A204.1 (cell line): ENCODE measurements around the gene PLEKHG7.
"Not testable (repeated sequence)": the region's sequence is repeated elsewhere in the genome, so short reads cannot be mapped to it uniquely, and the experiment has no call there.

Experiments used
- FAIRE-seq: peaks from 2 replicates; lab custom pipeline; 2012; peaks lifted over from hg19 to GRCh38; lab: Jason Lieb, UNC

Gene PLEKHG7, protein sequence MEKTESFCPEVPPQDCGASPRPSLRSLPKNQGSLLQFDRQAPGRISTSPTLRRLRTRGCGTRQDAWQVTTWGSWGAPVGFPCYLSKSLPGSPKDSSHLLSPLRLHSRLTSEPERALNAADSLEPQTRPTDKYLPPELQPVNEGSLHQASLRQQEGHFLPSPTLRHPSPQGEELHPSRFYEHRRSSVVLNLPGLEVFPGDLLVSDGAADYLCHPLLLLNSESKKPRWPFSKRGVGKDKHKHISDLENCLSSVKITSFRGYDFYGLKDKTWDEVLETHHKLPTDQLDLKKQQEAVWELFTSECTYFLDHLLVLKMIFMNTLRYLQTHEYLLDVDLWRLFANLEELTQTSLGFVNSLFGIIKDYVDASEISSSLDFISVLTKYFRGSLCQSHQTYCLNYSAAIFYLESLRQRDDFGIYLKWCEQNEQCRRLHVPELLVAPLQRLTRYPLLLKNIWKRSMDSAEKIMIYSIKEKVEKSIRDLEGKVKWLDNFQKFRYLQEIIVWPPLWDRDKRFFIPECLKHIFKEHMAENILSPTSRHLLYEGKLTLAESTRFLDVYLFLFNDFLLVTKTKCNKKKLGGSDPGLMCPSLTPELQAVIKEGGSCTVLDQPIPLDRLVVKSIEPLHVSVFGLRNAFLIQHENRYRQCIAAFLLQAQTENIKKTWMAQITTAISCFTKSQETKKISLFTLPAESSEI

DNA sequence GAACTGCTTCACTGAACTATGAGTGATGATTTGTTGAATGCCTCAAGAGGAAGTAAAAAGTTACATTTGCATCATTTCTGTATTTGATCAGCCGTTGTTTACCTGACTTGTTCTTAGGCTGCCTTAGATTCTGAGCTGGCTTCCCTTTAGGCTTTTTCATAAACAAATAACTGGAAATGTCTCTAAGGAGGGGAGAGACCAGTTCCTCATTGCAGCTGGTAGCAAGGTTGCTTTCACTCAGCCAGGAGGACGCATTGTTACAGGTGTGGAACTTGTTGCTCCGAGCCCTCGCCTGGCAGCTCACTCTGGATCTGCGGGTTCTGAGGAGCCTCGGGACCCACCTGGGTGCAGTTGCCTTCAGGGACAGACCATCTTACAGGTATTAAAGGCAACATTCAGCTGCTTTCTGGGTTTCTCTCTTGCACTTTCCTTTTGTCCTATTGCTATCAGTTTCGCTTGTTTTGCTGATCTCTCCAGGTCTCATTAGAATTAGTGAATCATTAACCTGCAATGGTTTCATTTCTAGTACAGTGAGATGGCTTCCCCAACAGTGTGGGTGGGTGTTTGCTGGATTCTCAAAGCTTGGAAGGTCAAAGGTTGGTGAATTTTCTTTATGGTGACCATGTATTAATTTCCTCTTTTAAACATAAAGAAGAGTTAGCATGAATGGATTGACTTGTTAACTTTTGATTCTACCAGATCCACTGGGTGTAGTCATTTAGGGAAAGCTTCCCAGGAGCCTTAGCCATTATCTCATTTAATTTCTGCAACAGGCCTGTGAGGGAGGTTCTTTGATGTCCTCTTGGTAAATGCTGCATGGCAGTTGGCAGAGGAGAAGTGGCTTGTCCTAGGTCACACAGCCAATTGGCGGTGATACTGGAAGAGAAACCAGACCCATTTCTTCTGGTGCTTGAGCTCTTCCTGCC, at the start of gene PLEKHG7:
PLEKHG7 (plus strand) TSS at position 236 of the 926 bp plus-strand sequence. CDS start 3,643 bp downstream, outside the sequence.
- no peak for FAIRE-seq

DNA sequence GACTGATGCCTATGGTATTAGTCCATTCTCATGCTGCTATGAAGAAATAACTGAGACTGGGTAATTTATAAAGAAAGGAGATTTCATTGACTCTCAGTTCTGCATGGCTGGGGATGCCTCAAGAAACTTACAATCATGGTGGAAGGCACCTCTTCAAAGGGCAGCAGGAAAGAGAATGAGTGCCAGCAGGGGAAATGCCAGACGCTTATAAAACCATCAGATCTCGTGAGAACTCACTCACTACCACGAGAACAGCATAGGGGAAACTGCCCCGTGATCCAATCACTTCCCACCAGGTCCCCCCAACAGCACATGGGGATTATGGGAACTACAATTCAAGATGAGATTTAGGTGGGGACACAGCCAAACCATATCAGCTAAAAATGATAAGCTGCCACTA, 48.5 kb upstream of the PLEKHG7 start:
- FAIRE-seq: not testable (repeated sequence)

DNA sequence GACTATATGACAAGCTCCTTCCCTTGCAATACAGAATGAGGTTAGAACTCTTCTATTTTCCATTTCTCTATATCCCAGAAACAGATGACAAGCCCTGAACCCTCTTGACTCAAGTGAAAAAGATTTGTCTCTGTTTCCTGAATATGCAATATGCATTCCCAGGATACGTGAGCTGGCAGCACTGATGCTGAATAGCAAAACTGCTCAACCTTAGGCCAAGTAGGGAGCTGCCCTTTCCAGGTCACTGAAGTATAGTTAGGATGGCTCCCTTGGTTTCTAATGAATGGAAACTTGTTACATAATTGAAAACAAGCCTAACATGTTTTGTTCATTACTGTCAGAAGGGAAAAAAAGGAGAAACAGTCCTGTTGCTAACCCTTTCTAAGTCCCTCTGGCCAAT, 47.9 kb upstream of the PLEKHG7 start:
- FAIRE-seq: no peak

DNA sequence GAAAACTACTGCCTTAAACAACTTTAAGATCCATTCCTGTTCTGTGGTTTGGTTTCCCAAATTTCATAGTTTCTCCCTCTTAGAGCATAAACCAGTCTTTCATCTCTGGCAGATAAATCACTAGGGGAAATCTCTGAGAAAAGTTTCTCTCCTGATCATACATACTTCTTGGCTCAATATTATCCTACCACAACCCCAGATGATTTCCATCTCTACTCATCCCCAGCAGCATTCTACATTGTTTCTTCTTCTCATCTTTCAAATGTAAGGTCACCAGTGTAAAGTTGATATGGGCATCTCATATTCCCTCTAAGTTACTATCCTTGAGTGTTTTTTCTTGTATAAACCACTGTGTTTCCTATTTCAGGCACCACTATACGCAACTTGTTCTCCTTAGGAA, 45.9 kb upstream of the PLEKHG7 start:
- FAIRE-seq: no peak

DNA sequence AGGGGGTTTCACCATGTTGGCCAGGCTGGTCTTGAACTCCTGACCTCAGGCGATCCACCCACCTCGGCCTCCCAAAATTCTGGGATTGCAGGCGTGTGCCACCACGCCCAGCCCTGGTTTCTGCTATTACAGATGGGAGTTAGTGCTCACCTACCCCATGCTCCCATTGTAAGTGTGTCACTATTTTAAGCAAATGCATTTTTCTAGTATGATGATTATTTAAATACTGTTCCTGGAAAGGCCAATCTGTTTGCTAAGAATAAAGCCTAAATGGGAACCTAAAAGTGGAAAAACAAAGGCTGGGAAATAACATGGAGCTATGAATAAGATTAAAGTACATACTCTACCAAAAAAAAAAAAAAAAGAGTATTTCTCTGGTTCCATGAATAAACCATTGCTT, 45.0 kb upstream of the PLEKHG7 start:
- FAIRE-seq: no peak

DNA sequence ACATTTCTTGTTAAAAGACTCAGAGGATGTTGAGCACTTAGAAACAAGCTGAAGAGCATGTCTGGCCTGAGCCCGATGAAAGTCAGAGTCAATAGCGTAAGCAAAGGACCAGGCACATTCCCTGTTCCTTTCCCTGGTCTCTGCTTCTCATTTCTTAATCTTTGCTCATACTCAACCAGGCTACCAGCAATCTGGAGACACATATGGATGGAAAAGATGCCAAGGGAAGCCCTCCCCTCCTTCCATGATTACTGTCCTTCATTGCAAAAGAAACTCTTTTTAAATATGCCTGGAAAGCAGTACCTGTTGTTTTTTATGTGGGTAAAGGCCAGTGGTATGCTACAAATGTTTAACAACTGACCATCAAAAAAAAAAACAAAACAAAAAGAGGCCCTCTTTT, 44.2 kb upstream of the PLEKHG7 start:
- FAIRE-seq: no peak

DNA sequence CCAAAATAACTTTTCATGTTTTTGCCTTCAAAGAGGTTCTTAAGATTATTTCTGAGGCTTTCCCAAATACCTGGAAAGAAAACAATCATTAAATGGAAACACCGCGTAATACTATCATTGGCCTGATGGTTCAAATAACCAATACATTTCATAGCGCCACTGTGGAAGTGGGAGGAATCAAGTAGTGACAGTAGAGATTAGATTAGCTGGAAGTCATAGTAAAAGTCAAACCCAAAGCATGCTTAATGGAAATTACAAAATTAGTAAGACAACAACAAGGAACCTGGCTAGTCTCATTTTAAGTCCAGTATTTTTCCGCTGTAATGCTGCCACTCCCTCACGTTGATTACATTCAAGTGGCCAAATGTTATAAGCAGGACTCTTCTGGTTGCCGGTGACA, 41.5 kb upstream of the PLEKHG7 start:
- FAIRE-seq: no peak

DNA sequence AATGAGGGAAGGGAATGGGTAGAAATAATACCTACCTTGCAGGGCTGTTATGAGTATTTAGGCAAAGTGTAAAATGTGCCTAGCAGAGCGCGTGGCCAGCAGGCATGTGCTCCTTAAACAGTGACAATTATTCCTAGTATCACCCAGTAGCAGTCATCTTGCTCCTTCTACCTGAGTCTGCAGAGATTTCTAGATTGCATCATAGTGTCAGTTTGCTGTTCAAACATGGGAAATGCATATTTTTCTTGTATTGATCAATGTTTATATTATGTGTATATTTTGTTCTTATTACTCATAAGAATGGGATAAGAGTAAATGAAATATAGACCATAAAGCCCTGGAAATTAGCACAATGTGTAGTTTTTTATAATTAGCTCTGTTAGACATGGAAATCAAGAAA, 37.3 kb upstream of the PLEKHG7 start:
- no peak for FAIRE-seq

DNA sequence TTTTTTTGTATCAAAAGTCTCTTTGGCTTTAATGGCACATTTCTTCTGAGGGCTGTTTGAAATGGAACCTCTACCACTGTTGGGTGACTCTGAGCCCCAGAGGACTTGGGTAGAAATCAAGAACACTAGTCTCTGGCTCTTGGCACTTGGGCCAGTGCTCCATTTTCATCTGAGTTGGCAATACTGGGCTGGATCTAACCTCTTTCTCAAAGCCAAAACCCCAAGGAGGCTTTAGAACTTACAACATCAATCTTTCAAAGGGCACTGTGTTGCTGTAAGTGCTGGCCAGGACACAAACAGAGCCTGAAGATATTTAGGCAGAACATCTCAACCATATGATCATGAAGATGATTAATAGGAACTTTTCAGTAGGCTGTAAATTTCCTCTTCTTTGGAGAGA, 34.0 kb upstream of the PLEKHG7 start:
- no peak for FAIRE-seq

DNA sequence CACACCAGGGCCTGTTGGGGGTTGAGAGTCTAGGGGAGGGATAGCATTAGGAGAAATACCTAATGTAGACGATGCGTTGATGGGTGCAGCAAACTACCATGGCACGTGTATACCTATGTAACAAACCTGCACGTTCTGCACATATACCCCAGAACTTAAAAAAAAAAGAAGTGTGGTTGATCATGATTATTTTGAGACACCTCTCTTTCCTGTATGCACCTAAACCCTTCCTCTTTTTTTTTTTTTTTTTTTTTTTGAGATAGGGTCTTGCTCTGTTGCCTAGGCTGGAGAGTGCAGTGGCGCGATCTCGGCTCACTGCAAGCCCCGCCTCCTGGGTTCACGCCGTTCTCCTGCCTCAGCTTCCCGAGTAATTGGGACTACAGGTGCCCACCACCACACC, 31.3 kb upstream of the PLEKHG7 start:
- FAIRE-seq: not testable (repeated sequence)

DNA sequence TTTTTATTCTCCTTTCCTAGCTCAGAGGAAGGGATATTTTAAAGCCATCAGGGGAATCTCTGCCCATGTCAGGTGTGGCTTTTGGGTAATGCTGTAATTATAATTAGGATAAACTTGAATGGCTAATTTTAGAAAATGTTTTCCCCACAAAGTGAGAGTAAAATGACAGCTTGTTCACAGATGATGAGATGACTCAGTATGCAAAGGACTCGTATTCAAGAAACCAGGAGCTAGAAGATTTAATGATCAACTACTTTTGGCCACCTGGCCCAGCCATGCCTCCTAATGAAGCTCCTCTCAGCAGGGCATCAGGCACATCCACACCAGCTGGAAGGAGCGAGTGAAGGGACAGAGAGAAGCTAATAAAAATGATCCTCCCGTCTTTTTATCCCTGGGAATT, 29.0 kb upstream of the PLEKHG7 start:
- no peak for FAIRE-seq

DNA sequence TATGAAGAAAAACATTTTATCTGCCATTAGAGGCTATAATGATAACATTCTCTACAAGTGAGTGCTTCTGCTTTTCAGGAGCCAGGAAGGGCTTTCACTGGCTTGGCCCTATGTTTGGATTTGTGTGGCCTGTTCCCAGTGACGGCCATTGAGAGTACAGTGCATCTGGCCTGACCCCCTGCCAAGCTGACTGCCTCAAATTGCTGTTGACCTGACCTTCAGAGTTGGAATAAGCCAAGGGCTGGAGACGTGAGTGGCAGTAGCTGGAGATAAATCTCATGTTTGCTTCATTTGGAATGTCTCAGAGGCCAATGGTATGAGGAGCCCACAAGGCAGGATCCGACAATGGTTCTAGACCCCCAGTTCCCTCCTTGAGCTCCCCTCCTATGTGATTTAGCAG, 28.3 kb upstream of the PLEKHG7 start:
- FAIRE-seq: no peak

DNA sequence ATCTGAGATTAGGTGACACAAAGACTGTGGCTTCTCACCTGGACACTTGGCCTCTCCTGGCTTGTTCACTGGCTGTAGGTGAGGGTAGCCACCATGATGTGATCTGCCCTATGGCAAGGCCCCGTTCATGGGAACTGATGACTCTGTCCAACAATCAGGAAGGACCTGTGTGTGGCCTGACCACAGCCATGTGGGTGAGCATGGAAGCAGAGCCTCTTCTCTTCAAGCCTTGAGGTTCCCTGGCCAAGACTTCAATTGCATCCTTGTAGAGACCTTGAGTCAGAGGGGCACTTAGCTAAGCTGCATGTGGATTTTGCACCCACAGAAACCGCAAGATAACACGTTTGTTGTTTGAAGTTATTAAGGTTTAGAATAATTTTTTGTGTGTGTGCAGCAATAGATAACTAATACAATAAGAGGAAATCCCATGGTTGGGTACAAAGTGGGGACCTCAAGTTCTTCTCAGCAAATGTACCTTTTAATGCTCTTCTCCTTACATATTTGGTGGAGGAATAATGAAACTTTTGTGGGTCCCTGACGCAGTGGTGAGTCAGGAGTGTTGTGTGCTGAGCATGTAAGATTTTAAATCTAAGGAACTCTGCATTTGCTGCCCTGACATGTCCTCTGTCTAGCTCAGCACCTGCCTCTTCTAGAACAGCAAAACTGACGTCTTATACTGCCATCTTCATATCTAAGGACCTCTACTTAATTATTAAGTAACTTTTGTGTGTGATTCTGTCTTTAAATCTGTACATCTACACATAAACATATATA, 27.5 kb upstream of the PLEKHG7 start:
- no peak for FAIRE-seq

DNA sequence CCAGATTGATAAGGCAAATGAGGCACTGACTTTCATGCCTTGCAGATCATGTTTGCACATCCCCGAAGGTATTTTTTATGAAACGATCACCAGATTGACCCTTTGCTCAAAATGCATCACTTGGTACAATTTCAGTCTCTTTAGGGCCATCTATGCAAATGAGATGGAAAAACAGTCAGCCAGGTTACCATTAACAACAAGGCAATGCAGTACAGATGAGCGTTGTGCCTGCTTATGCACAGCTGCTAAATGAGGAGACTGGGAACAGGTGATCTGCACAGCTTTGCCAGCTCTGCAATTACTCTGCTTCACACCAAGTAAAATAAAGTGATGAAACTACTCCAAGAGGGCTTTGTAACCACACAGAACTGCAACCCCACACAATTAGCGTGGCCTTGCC, 26.1 kb upstream of the PLEKHG7 start:
- no peak for FAIRE-seq

DNA sequence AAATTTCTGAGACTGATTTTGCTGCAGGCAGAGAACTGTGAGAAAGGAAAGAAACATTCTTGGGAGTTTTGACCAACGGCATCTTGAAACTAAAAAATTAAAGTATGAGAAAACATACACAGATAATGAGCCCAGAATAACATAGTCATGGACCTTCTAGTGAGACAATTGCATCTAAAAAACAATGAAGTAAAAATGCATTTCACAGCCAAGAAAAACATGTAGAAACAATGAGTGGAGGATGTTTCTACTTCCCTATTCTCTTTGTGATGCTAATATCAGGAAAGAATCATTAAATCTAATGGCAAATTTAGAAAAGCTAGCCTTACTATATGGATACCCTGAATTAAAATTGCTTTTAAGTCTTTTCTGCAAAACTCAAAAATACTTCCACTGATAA, 12.2 kb upstream of the PLEKHG7 start:
- FAIRE-seq: no peak

DNA sequence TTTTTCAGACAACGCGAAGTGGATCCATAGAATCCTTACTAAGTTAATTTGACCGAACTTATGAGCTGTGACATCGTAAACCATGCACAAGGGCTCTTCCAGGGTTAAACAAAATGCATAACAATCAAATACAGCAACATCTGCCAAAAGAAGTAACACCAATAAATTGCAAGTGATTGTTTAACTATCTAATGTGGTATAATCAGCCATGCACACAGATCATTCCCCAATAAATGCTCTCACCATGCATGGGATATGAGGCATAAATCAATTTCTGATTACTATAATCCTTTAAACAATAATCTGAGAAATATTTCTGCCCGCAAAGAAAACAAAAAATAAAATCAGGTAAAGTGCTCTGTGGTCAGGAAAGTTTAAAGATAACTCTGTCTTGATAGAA, 7.7 kb upstream of the PLEKHG7 start:
- no peak for FAIRE-seq

DNA sequence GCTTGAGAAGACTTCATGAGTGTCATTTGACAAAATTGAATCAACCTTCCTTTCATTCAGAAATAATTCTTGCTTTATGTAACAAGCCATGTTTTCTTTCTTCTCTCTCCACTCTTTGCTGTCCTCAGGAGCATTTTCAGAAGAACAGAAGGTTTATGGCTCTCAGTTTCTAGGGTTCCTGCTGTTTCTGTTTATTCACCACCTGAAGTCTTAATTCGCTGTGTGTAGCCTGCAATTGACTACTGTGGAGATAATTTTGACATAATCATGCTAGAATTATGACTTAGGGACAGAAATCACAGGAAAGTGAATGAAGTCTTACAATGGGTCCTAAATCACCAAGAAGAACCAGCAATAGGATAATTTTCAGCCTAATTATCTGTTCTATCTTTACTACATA, 7.2 kb upstream of the PLEKHG7 start:
- no peak for FAIRE-seq

DNA sequence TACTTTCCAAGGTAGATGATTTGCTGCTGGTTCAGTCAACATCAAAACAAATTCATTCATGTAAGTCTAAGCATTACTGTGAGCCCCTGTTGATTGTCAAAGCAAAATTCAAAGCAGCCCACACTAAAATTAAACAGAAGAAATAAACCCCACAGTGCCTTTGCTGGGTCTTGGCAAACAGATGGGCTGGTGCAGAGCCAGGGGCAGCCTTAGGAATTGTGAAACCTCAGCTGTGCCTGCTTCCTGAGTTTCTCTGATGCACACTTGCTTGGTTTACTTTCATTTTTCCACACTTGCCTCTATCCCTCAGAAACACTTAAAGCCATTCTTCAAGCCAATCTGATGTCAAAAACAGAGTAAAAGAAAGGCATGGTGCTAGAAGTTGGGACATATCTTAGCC, 6.6 kb upstream of the PLEKHG7 start:
- FAIRE-seq: no peak

DNA sequence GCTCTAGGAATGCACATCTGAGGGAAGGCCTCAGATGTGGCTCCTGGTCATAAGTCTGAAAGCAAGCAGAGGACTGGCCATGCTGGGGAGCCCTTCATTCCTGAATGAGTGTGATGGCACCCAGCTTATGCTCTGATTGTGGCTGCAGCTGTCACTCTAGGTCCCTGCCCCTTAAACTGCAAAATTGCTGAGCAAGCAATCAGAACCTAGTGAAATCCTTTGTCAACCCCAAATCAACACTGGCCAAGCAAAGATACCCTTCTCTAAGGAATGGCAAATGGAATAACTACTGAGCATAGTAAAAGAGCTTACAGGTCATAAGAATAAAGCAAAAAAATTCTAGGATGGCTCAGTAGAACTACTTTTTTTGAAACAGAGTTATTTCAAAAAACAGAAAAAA, 4.3 kb upstream of the PLEKHG7 start:
- no peak for FAIRE-seq

DNA sequence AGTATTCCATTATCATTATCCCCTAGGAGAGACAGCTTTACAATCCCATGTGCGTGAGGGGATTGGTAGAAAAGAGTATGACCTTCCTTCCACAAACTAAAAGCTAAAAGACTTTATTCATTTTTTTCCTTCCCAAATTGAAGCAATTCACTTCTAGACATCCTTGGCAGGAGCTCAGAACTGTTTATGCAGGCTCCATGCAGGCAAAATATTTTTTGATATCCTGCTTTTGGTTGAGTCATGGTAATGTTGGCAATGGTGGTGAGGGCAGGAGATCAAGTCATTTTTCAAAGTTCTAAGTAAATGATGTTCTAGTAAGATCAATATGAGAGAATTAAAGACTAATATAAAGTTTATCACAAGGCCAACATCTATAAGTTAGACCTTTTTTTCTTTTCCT, 1.3 kb upstream of the PLEKHG7 start:
- no peak for FAIRE-seq

DNA sequence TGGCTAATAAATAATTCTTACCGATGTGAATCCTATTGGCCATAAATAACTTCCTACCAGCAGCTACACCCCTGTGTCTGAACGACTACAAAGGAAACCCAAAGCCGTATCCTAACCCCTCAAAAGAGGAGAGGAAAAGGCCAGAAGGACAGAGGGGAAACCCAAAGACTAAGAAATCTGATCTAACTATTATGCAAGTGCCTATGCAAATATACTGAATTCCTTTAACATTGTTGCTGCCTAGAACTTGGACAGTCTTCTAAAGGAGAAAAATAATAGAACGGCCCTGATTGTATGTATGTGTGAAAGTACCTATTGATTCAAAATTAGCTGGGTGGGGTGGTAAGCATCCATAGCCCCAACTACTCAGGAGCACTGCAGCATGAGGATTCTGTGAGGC, 997 bp downstream of the PLEKHG7 start:
- no peak for FAIRE-seq

DNA sequence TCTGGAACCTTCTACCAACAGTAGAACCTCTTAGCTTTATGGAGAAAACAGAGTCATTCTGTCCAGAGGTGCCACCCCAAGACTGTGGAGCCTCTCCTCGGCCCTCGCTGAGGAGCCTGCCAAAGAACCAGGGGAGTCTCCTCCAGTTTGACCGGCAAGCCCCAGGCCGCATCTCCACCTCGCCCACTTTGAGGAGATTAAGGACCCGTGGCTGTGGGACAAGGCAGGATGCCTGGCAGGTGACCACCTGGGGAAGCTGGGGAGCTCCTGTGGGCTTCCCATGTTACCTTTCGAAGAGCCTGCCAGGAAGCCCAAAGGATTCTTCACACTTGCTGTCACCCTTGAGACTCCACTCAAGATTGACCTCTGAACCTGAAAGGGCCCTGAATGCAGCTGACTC, 3.8 kb downstream of the PLEKHG7 start:
- no peak for FAIRE-seq
